Liver (tissue), 3 donors: ENCODE data around the gene THSD4.

Experiments
- GABPA ChIP-seq, 2 donors: IDR thresholded peaks in 1 of 2; conservative IDR thresholded peaks in 1 of 2; 2 replicates each; pipeline ENCODE4 v1.6.1; 2016; ENCODE audit warnings: antibody characterized with exemption in 2 of 2, mild to moderate bottlenecking in 1 of 2, moderate library complexity in 1 of 2
- HNF4A ChIP-seq, 2 donors: conservative IDR thresholded peaks; 2 replicates each; pipeline ENCODE4 v1.6.1; 2016; ENCODE audit warnings: antibody characterized with exemption in 2 of 2, mild to moderate bottlenecking in 2 of 2
- RAD21 ChIP-seq, 2 donors: IDR thresholded peaks; 2 replicates each; pipeline ENCODE4 v1.6.1; 2016; ENCODE audit warnings: antibody characterized with exemption in 2 of 2, mild to moderate bottlenecking in 2 of 2
- YY1 ChIP-seq: IDR thresholded peaks from 2 replicates; pipeline ENCODE4 v1.6.1; 2016; ENCODE audit warnings: antibody characterized with exemption, mild to moderate bottlenecking
- TF ChIP-seq, protein P1 (sequence below): fragments of 150-350 bp; IDR thresholded peaks from 2 replicates; pipeline ENCODE4 v1.5.1; 2017; ENCODE audit warnings: improper control_type of control experiment, low read depth, low read length; ENCODE audit not compliant: missing input control
- TF ChIP-seq, protein P2 (sequence below): IDR thresholded peaks from 2 replicates; pipeline ENCODE4 v1.6.1; 2016; ENCODE audit warnings: antibody characterized with exemption
- donor health status: healthy.
- donor health status: healthy.

DNA sequence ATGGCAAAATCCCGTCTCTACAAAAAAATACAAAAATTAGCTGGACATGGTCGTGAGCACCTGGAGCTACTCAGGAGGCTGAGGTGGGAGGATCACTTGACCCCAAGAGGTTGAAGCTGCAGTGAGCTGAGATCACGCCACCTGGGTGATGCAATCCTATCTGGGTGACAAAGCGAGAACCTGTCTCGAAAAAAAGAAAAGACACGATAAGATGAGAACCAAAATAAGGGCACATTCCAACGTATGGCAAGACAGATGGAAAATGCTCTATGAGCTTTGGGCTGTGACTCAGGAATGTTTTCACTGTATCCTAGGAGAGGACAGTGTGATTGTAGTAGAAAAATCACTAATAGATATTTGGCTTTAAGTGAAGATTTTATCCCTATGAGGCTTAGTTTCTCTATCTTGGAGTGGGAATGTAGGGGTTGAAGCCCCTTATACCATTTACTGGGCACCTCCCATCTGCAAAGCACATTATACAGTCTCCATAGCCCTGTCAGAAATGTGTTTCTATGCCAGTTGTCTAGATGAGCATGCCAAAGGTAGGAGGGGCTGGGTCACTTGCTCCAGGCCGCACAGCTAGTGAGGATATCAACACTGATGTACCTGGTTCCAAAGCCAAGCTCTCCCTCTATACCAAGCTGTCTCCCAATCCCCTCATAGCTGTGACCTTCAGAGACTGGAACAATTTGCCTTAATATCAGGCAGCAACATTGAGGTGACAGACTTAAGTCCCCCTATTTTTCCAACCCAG, 641.5 kb downstream of the THSD4 start:
- TF ChIP-seq, protein P1, sequence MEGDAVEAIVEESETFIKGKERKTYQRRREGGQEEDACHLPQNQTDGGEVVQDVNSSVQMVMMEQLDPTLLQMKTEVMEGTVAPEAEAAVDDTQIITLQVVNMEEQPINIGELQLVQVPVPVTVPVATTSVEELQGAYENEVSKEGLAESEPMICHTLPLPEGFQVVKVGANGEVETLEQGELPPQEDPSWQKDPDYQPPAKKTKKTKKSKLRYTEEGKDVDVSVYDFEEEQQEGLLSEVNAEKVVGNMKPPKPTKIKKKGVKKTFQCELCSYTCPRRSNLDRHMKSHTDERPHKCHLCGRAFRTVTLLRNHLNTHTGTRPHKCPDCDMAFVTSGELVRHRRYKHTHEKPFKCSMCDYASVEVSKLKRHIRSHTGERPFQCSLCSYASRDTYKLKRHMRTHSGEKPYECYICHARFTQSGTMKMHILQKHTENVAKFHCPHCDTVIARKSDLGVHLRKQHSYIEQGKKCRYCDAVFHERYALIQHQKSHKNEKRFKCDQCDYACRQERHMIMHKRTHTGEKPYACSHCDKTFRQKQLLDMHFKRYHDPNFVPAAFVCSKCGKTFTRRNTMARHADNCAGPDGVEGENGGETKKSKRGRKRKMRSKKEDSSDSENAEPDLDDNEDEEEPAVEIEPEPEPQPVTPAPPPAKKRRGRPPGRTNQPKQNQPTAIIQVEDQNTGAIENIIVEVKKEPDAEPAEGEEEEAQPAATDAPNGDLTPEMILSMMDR = no peak
- TF ChIP-seq HNF4A (conservative IDR thresholded peaks at IDR 0.05) (no peak), RAD21 (IDR thresholded peaks at IDR 0.05) (no peak), YY1 (no peak), GABPA (IDR thresholded peaks at IDR 0.05 in 1 of 2, conservative IDR thresholded peaks at IDR 0.05 in 1 of 2) (no peak)
- TF ChIP-seq, protein P2, sequence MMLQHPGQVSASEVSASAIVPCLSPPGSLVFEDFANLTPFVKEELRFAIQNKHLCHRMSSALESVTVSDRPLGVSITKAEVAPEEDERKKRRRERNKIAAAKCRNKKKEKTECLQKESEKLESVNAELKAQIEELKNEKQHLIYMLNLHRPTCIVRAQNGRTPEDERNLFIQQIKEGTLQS = no peak
